HepG2 (cell line): ENCODE data around the gene NREP. TPM values are rescaled to one million over a fixed set of nuclear protein-coding genes. Genes with fewer than 3 reads are reported as not detected.
A peak's percentile ranks its signal among the peaks of the same experiment; 100 is the strongest.

Source experiments
- CREM ChIP-seq, 2 experiments: sonication (generic) in 1 of 2; formaldehyde crosslinking in 1 of 2; IDR thresholded peaks; 2 replicates each; pipeline versions ENCODE4 v1.4.0 to v1.6.1; 2016 to 2020; ENCODE audit warnings: antibody characterized with exemption in 1 of 2, mild to moderate bottlenecking in 1 of 2, missing genetic modification reagents in 1 of 2
- EHMT2 ChIP-seq: fragments of 200-600 bp; sonication (generic); IDR thresholded peaks from 2 replicates; pipeline ENCODE4 v1.7.0; 2017; ENCODE audit warnings: antibody characterized with exemption, low read depth, low read length, borderline replicate concordance
- FOSL2 ChIP-seq: sonication (generic); formaldehyde crosslinking; IDR thresholded peaks from 2 replicates; pipeline ENCODE4 v1.4.0; 2020; ENCODE audit warnings: missing genetic modification reagents
- HOXD1 ChIP-seq: sonication (generic); formaldehyde crosslinking; IDR thresholded peaks from 2 replicates; pipeline ENCODE4 v1.5.0; 2020; ENCODE audit warnings: missing genetic modification reagents
- SIX1 ChIP-seq: sonication (generic); formaldehyde crosslinking; IDR thresholded peaks from 2 replicates; pipeline ENCODE4 v1.4.0; 2020; ENCODE audit warnings: missing genetic modification reagents, borderline replicate concordance
- SP1 ChIP-seq, 2 experiments: fragments of 450-650 bp in 1 of 2; sonication (generic) in 1 of 2; formaldehyde crosslinking in 1 of 2; IDR thresholded peaks; 2 replicates each; pipeline versions ENCODE4 v1.4.0 to v1.6.1; 2016 to 2020; ENCODE audit warnings: missing genetic modification reagents in 1 of 2
- TARDBP ChIP-seq: sonication (generic); formaldehyde crosslinking; IDR thresholded peaks from 2 replicates; pipeline ENCODE4 v1.8.0; 2022; ENCODE audit warnings: mild to moderate bottlenecking, missing genetic modification reagents
- U2AF1 ChIP-seq: fragments of 200-400 bp; formaldehyde crosslinking; optimal IDR thresholded peaks from 2 replicates; pipeline ENCODE3; 2017; ENCODE audit warnings: mild to moderate bottlenecking, low read depth, low read length
- ZNF251 ChIP-seq: sonication (generic); formaldehyde crosslinking; IDR thresholded peaks from 2 replicates; pipeline ENCODE4 v1.9.0; 2021; ENCODE audit warnings: mild to moderate bottlenecking, missing genetic modification reagents
- ZNF280D ChIP-seq: sonication (generic); formaldehyde crosslinking; IDR thresholded peaks from 2 replicates; pipeline ENCODE4 v1.5.1; 2020; ENCODE audit warnings: mild to moderate bottlenecking, missing genetic modification reagents
- ZNF564 ChIP-seq: sonication (generic); formaldehyde crosslinking; IDR thresholded peaks from 2 replicates; pipeline ENCODE4 v1.8.1; 2023; ENCODE audit warnings: mild to moderate bottlenecking, missing genetic modification reagents
- ZSCAN22 ChIP-seq: sonication (generic); formaldehyde crosslinking; IDR thresholded peaks from 2 replicates; pipeline ENCODE4 v1.4.0; 2020; ENCODE audit warnings: mild to moderate bottlenecking, missing genetic modification reagents
- polyA plus RNA-seq, 8 experiments: library from polyadenylated mRNA; depleted of rRNA in 3 of 8; stranded (reverse) in 7 of 8; unstranded in 1 of 8; fragments of >200 nt; fragmentation: Illumina TruSeq in 4 of 8; extraction: Trizol in 4 of 8; gene quantifications; 2 replicates each; pipeline versions ENCODE4 v1.2.1 to v1.2.3, GENCODE V29; 2011 to 2016; ENCODE audit warnings: low read depth in 4 of 8, missing spikeins in 1 of 8, mixed read lengths in 1 of 8; ENCODE audit not compliant: insufficient read depth in 1 of 8
- total RNA-seq, 5 experiments: library from RNA; depleted of rRNA; stranded (reverse); fragments of >200 nt; fragmentation: Illumina TruSeq; extraction: Trizol; gene quantifications; 2 replicates each; pipeline ENCODE4 v1.2.3, GENCODE V29; 2016; ENCODE audit warnings: low read depth in 1 of 5
- TF ChIP-seq, protein P1 (sequence below): sonication (generic); formaldehyde crosslinking; IDR thresholded peaks from 2 replicates; pipeline ENCODE4 v1.4.0; 2020; ENCODE audit warnings: missing genetic modification reagents
- TF ChIP-seq, protein P2 (sequence below): IDR thresholded peaks from 2 replicates; pipeline ENCODE4 v1.6.1; 2016
- TF ChIP-seq, protein P3 (sequence below): IDR thresholded peaks from 2 replicates; pipeline ENCODE4 v1.6.1; 2016; ENCODE audit warnings: low read depth, missing genetic modification reagents, missing compliant biosample characterization

Gene NREP
- total and polyA plus RNA-seq, 2 of the 13 experiments (the other 11 are each of a cell fraction or from before 2014, with no cell fraction given): 40.5 to 102 TPM

DNA sequence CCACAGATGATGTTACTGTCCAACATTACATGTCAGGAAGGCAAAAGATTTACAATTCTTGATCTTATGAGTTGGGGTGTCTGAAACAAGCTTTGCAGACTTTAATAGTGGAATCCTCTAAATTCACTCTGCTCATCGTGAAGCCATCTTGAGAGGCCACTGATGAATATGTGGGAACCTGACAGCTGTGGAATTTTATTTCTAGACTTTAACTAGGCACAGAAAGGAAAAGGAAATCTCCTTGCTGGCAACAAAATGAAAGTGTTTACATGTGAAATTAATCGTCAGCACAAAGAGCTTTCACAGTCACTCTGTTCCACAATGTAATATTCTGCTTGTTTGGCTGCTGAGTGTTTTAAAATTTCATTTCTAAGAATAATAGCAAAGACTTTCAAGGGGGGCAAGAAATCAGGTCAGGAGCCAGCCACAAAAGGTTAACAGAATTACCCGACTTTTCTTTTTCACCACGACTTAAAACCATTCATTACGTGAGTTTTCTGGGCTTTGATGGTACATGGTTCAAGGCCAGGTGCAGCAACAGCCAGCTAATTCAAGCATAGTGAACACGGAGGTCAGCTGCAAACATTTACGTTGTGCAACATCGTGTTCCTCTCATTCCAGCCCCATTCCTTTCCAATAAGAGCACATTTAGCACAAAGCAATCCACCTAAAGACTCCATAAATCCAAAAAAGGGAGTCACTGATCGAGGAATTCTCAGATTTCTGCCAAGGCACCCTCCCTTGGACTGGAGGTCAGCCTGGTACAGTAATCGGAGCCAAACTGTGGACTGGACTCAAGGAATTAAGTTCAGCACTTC, 14.6 kb downstream of the NREP start (continued):
- TF ChIP-seq, protein P1, sequence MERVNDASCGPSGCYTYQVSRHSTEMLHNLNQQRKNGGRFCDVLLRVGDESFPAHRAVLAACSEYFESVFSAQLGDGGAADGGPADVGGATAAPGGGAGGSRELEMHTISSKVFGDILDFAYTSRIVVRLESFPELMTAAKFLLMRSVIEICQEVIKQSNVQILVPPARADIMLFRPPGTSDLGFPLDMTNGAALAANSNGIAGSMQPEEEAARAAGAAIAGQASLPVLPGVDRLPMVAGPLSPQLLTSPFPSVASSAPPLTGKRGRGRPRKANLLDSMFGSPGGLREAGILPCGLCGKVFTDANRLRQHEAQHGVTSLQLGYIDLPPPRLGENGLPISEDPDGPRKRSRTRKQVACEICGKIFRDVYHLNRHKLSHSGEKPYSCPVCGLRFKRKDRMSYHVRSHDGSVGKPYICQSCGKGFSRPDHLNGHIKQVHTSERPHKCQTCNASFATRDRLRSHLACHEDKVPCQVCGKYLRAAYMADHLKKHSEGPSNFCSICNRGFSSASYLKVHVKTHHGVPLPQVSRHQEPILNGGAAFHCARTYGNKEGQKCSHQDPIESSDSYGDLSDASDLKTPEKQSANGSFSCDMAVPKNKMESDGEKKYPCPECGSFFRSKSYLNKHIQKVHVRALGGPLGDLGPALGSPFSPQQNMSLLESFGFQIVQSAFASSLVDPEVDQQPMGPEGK (CRISPR knock-in tag): peak; percentile 81
- TF ChIP-seq ZNF564: no peak; the same call in 1 of the 2 replicates
- peak; percentile 83 for TF ChIP-seq FOSL2
- TF ChIP-seq, protein P2, sequence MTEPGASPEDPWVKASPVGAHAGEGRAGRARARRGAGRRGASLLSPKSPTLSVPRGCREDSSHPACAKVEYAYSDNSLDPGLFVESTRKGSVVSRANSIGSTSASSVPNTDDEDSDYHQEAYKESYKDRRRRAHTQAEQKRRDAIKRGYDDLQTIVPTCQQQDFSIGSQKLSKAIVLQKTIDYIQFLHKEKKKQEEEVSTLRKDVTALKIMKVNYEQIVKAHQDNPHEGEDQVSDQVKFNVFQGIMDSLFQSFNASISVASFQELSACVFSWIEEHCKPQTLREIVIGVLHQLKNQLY (CRISPR knock-in tag): peak; percentile 79
- peak; percentile 51; the same call in 1 of the 2 replicates for TF ChIP-seq ZNF280D (CRISPR knock-in tag)
- no peak for TF ChIP-seq SP1 (IDR thresholded peaks at IDR 0.05)
- no peak for TF ChIP-seq SP1 (CRISPR knock-in tag; IDR thresholded peaks at IDR 0.05)
- peak; percentile 73; the same call in 1 of the 2 replicates for TF ChIP-seq SIX1
- TF ChIP-seq ZSCAN22 (CRISPR knock-in tag): no peak
- peak; percentile 82 for TF ChIP-seq HOXD1 (CRISPR knock-in tag)
- TF ChIP-seq, protein P3, sequence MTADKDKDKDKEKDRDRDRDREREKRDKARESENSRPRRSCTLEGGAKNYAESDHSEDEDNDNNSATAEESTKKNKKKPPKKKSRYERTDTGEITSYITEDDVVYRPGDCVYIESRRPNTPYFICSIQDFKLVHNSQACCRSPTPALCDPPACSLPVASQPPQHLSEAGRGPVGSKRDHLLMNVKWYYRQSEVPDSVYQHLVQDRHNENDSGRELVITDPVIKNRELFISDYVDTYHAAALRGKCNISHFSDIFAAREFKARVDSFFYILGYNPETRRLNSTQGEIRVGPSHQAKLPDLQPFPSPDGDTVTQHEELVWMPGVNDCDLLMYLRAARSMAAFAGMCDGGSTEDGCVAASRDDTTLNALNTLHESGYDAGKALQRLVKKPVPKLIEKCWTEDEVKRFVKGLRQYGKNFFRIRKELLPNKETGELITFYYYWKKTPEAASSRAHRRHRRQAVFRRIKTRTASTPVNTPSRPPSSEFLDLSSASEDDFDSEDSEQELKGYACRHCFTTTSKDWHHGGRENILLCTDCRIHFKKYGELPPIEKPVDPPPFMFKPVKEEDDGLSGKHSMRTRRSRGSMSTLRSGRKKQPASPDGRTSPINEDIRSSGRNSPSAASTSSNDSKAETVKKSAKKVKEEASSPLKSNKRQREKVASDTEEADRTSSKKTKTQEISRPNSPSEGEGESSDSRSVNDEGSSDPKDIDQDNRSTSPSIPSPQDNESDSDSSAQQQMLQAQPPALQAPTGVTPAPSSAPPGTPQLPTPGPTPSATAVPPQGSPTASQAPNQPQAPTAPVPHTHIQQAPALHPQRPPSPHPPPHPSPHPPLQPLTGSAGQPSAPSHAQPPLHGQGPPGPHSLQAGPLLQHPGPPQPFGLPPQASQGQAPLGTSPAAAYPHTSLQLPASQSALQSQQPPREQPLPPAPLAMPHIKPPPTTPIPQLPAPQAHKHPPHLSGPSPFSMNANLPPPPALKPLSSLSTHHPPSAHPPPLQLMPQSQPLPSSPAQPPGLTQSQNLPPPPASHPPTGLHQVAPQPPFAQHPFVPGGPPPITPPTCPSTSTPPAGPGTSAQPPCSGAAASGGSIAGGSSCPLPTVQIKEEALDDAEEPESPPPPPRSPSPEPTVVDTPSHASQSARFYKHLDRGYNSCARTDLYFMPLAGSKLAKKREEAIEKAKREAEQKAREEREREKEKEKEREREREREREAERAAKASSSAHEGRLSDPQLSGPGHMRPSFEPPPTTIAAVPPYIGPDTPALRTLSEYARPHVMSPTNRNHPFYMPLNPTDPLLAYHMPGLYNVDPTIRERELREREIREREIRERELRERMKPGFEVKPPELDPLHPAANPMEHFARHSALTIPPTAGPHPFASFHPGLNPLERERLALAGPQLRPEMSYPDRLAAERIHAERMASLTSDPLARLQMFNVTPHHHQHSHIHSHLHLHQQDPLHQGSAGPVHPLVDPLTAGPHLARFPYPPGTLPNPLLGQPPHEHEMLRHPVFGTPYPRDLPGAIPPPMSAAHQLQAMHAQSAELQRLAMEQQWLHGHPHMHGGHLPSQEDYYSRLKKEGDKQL (CRISPR knock-in tag): peak; percentile 78
- 0 out of 2 replicates have a peak, but pooled peaks have one; percentile 45 for TF ChIP-seq EHMT2
- TF ChIP-seq ZNF251 (CRISPR knock-in tag): no peak
- peak; percentile 79 for TF ChIP-seq CREM (IDR thresholded peaks at IDR 0.05)
- no peak for TF ChIP-seq CREM (CRISPR knock-in tag; IDR thresholded peaks at IDR 0.05)
- TF ChIP-seq U2AF1: no peak
- TF ChIP-seq TARDBP (CRISPR knock-in tag): peak; percentile 91
